Stimulated activated effector memory CD8-positive, alpha-beta T cell treated with anti-CD3 and anti-CD28 coated beads, Interleukin-12 subunit alpha, Interleukin-12 subunit beta, amount 100 ng/mL, for 72 hours (primary cell): ENCODE measurements around the gene LRRC8D.

ENCODE experiments used
- ATAC-seq: fragments of 150-1000 bp; cut with Tn5 transposase; 2 replicates; pipeline ENCODE4 v1.10.0; 2021
- DNase-seq, 2 donors: peaks; one replicate each; pipeline ENCODE4 v3.0.0; 2021 to 2022; ENCODE audit warnings: low spot score in 2 of 2
- H3K27ac Mint-ChIP-seq: one replicate; pipeline ENCODE4 v1.8.0; 2022; ENCODE audit warnings: mild to moderate bottlenecking, mixed read lengths
- H3K36me3 Mint-ChIP-seq: one replicate; pipeline ENCODE4 v1.8.0; 2022; ENCODE audit warnings: mild to moderate bottlenecking, mixed read lengths
- H3K4me1 Mint-ChIP-seq: one replicate; pipeline ENCODE4 v1.8.0; 2022; ENCODE audit warnings: mixed read lengths
- H3K4me3 Mint-ChIP-seq: one replicate; pipeline ENCODE4 v1.8.0; 2022; ENCODE audit warnings: mild to moderate bottlenecking, mixed read lengths
- H3K9me3 Mint-ChIP-seq: one replicate; pipeline ENCODE4 v1.8.0; 2022; ENCODE audit warnings: mixed read lengths

LRRC8D gene

GRCh38 chr1:89934461-89934860 is 113.6 kb downstream of the LRRC8D start:
- ATAC-seq = no peak
- H3K36me3 Mint-ChIP-seq = peaks cover 22% of the 10 kb centered on the region
- H3K27ac Mint-ChIP-seq = no peak overlapping the region
- H3K4me1 Mint-ChIP-seq = no peaks in the 10 kb centered on the region
- H3K9me3 Mint-ChIP-seq = no peaks in the 10 kb centered on the region
- no peak for DNase-seq
- no peak overlapping the region for H3K4me3 Mint-ChIP-seq

- no peak overlapping the region for H3K4me3 Mint-ChIP-seq
- H3K27ac Mint-ChIP-seq = no peak overlapping the region
- H3K36me3 Mint-ChIP-seq = peaks cover 22% of the 10 kb centered on the region
- ATAC-seq (no peak), DNase-seq (no peak)
- no peaks in the 10 kb centered on the region for H3K9me3 Mint-ChIP-seq
- no peaks in the 10 kb centered on the region for H3K4me1 Mint-ChIP-seq
These were observed 114.4 kb downstream of the LRRC8D start for GRCh38 chr1:89935235-89935634.

GRCh38 chr1:89936694-89937093 is 115.9 kb downstream of the LRRC8D start:
- Mint-ChIP-seq H3K4me1 (no peaks in the 10 kb centered on the region), H3K27ac (no peak overlapping the region), H3K36me3 (peaks cover 22% of the 10 kb centered on the region), H3K4me3 (no peak overlapping the region), H3K9me3 (no peaks in the 10 kb centered on the region)
- DNase-seq (no peak), ATAC-seq (no peak)

GRCh38 chr1:89938171-89939055 is 117.6 kb downstream of the LRRC8D start:
- H3K36me3 Mint-ChIP-seq = peaks cover 14% of the 10 kb centered on the region
- H3K9me3 Mint-ChIP-seq = no peaks in the 10 kb centered on the region
- DNase-seq = no peak
- H3K27ac Mint-ChIP-seq = no peak overlapping the region
- H3K4me3 Mint-ChIP-seq = no peak overlapping the region
- no peaks in the 10 kb centered on the region for H3K4me1 Mint-ChIP-seq
- no peak for ATAC-seq

GRCh38 chr1:89939059-89939570 is 118.3 kb downstream of the LRRC8D start:
- no peaks in the 10 kb centered on the region for H3K9me3 Mint-ChIP-seq
- no peak overlapping the region for H3K4me3 Mint-ChIP-seq
- no peak overlapping the region for H3K27ac Mint-ChIP-seq

GRCh38 chr1:89939693-89940438 is 119.0 kb downstream of the LRRC8D start:
- DNase-seq (no peak), ATAC-seq (no peak)
- H3K27ac Mint-ChIP-seq = no peak overlapping the region
- no peaks in the 10 kb centered on the region for H3K36me3 Mint-ChIP-seq
- no peak overlapping the region for H3K4me3 Mint-ChIP-seq
- no peaks in the 10 kb centered on the region for H3K9me3 Mint-ChIP-seq
- H3K4me1 Mint-ChIP-seq = no peaks in the 10 kb centered on the region

More at GRCh38 chr1:89939059-89939570, 118.3 kb downstream of the LRRC8D start:
- no peak for DNase-seq
- H3K36me3 Mint-ChIP-seq = peaks cover 7% of the 10 kb centered on the region
- ATAC-seq = no peak
- H3K4me1 Mint-ChIP-seq = no peaks in the 10 kb centered on the region

- Mint-ChIP-seq H3K27ac (no peak overlapping the region), H3K4me1 (peaks cover 3% of the 10 kb centered on the region), H3K36me3 (no peaks in the 10 kb centered on the region), H3K9me3 (no peaks in the 10 kb centered on the region), H3K4me3 (no peak overlapping the region)
- no peak for DNase-seq
- ATAC-seq = peak; percentile 66
These were observed 120.4 kb downstream of the LRRC8D start for GRCh38 chr1:89941110-89941766.

GRCh38 chr1:89942014-89942413 is 121.2 kb downstream of the LRRC8D start:
- H3K9me3 Mint-ChIP-seq = no peaks in the 10 kb centered on the region
- no peak for DNase-seq
- ATAC-seq = no peak
- H3K4me3 Mint-ChIP-seq = no peak overlapping the region
- no peaks in the 10 kb centered on the region for H3K36me3 Mint-ChIP-seq
- H3K27ac Mint-ChIP-seq = no peak overlapping the region
- H3K4me1 Mint-ChIP-seq = peaks cover 6% of the 10 kb centered on the region

- DNase-seq (no peak), ATAC-seq (no peak)
- H3K9me3 Mint-ChIP-seq = no peaks in the 10 kb centered on the region
- H3K4me3 Mint-ChIP-seq = no peak overlapping the region
- H3K4me1 Mint-ChIP-seq = peaks cover 6% of the 10 kb centered on the region
- H3K27ac Mint-ChIP-seq = no peak overlapping the region
- no peaks in the 10 kb centered on the region for H3K36me3 Mint-ChIP-seq
These were observed 122.2 kb downstream of the LRRC8D start for GRCh38 chr1:89942825-89943658.

- no peak for DNase-seq
- no peak overlapping the region for H3K4me3 Mint-ChIP-seq
- no peaks in the 10 kb centered on the region for H3K36me3 Mint-ChIP-seq
- peaks cover 6% of the 10 kb centered on the region for H3K4me1 Mint-ChIP-seq
- no peak overlapping the region for H3K27ac Mint-ChIP-seq
- no peaks in the 10 kb centered on the region for H3K9me3 Mint-ChIP-seq
- ATAC-seq = no peak
These were observed 123.3 kb downstream of the LRRC8D start for GRCh38 chr1:89943846-89944781.

GRCh38 chr1:89945852-89946476 is 125.1 kb downstream of the LRRC8D start:
- H3K4me1 Mint-ChIP-seq = peaks cover 6% of the 10 kb centered on the region
- peak in 1 of 2 donors; percentile 53 for DNase-seq
- peak; percentile 84 for ATAC-seq
- H3K36me3 Mint-ChIP-seq = no peaks in the 10 kb centered on the region
- H3K27ac Mint-ChIP-seq = no peak overlapping the region
- no peaks in the 10 kb centered on the region for H3K9me3 Mint-ChIP-seq
- no peak overlapping the region for H3K4me3 Mint-ChIP-seq

GRCh38 chr1:89946532-89946931 is 125.7 kb downstream of the LRRC8D start:
- Mint-ChIP-seq H3K36me3 (no peaks in the 10 kb centered on the region), H3K27ac (no peak overlapping the region), H3K4me3 (no peak overlapping the region), H3K9me3 (no peaks in the 10 kb centered on the region), H3K4me1 (peaks cover 6% of the 10 kb centered on the region)
- no peak for DNase-seq
- no peak for ATAC-seq

GRCh38 chr1:89948722-89949345 is 128.0 kb downstream of the LRRC8D start:
- H3K27ac Mint-ChIP-seq = no peak overlapping the region
- no peaks in the 10 kb centered on the region for H3K36me3 Mint-ChIP-seq
- DNase-seq (no peak), ATAC-seq (no peak)
- no peak overlapping the region for H3K4me3 Mint-ChIP-seq
- peaks cover 12% of the 10 kb centered on the region for H3K4me1 Mint-ChIP-seq
- no peaks in the 10 kb centered on the region for H3K9me3 Mint-ChIP-seq
